Right ventricle myocardium superior (tissue), 1 donor: ENCODE measurements around the gene XXYLT1. TPM values are rescaled to one million over a fixed set of nuclear protein-coding genes. Genes with fewer than 3 reads are reported as not detected.
"Not testable (repeated sequence)": the region's sequence is repeated elsewhere in the genome, so short reads cannot be mapped to it uniquely, and the experiment has no call there.

Experiments used
- ATAC-seq: fragments of 200-7000 bp; cut with Tn5 transposase; one replicate; pipeline ENCODE4 v1.9.1; 2020; ENCODE audit warnings: mild to moderate bottlenecking; ENCODE audit not compliant: poor library complexity
- DNase-seq: peaks from one replicate; pipeline ENCODE4 v3.0.0-alpha.2; 2020
- intact Hi-C: fragments of 100-400 bp; cut with DNase I; formaldehyde crosslinking; loops from one replicate; pipeline ENCODE4 v1.11.2; 2022
- total RNA-seq: library from RNA; stranded (reverse); fragmentation: NEBNext Ultra II Directional; extraction: Animal tissue kit (Norgen Biotek cat#: 25700); gene quantifications from one replicate; pipeline ENCODE4 v1.2.1, GENCODE V29; 2021
- donor health status: DM: no; HTN: yes; CAD: no; lungs with severe emphysema.

The XXYLT1 gene
- total RNA-seq, 1 donor from 2014 or later: 2.6 TPM

DNA sequence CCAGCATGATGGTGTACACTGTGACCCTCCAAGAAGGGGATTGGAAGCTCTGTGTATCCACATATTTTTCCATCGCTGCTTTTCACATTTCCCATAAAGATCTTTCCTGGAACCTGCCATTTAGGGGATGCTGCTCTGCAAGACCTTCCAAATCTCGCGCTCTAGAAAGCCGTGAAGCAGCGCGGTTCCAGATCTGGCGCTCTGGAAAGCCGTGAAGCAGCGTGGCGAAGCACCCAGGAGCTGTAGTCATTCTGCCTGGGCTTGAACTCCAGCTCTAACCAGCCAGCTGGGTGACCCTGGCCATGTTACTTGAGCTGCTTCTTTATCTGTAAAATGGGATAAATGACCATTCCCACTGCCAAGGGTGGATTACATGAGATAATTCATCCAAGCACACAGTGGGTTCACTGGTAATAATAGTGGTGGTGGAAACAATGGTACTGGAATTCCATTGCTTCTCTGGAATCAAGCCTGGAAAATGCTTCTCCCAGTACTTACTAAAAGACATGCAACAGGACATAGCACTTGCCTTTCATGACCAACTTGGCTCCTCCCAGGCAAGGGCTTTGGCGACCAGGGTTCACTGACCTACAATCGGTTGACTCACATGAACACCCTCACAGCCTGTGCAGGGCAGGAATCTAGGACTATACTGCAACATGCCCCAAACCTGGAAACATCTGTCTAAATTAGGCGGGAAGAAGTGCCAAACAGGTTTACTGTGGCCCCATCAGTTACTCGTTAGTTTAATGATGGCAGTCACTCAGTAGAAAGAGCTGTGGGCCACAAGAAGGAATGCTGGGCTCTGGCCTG is 70.7 kb downstream of the XXYLT1 start:
- DNase-seq (no peak), ATAC-seq (no peak)
- intact Hi-C loops: no loop called here

DNA sequence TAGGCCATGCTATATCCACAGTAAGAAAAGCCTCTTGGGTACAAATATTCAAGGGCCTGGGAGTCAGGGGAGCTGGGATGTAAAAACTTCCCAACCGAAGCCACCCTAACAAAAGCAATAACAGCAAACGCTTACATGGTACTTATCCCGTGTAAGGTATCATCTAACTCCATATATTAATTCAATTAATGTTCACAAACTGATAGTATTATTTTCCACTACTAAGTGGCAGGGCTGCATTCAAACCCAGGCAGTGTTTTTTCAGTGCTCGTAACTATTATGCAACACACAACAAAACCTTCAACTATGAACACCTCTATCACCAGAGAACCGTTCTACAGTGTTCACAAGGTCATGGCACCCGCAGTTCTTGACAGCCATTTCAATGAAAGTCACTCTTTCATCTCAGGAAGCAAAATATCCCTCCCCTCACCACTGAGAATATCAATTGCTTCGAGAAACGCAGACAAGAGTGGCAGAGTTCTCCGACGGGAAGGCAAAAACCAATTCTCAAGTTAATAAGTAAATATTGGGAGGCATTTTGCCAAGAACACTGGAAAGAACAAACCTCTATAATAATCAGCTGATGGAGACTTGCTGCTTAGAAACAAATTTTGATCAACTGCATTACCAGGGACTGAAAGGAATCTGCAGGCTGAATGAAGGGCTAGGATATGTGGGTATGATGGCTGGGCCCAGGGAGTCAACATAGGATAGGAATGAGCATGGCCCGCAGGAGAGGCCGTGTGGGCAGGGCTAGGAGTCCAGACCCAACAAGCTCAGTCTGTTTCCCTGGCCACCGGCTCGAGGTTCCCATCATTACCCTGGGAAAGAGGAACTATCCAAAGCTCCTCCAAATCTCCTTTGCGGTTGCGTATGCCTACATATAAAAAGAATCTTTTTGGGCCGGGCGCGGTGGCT is 72.3 kb downstream of the XXYLT1 start:
- intact Hi-C loops: no loop called here
- no peak for DNase-seq

DNA sequence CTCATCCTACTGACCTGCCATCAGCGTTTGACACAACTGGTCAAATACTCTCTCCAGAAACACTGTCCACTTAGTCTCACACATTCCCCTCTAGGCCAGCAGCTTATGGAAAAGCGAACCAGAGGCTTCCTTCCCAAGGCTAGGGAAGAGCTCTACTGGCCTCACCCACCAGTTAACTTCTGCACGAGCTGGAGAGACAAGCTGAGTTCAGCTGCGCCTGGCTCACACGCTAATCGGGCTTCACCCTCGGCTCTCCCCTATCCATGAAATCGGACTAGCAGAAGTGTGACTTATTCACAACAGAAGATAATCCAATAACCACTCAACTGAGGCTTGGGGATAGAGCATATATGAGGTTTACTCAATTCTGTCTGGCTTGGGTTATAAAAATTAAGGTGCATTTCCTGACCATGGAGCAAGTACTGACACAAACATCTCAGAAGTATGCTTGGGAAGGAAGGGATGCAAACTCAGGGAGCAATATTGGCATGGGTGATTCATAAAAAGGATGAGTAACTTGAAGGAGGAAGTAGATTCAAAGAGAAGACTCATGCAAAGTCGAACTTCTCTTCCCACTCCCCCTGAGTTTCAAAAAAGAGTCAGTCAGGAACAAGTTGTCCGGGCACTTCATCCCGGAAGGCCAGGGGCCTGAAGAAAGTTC is 73.1 kb downstream of the XXYLT1 start:
- intact Hi-C loops: no loop called here
- no peak for ATAC-seq
- DNase-seq: no peak

More for the DNA sequence above, 72.3 kb downstream of the XXYLT1 start:
- ATAC-seq: no peak

DNA sequence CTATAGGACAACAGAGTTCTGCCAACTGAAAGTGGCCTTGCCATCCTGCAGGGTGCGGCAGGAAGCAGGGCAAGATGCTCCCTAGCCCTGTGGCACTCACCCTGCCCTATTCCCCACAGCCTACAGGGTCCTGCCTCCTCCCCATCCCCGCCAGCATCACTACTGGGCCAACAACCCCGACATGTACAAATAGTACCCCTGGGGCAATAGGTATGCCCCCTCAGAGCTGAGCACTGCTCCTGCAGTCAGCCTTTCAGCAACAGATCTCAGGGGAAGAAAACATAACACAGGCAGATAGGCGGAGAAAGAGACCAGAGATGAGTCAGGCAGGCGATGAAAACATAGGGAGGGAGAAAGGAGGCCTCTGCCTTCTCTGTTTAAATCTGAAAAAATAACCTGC is 74.7 kb downstream of the XXYLT1 start:
- intact Hi-C loops: no loop called here
- ATAC-seq (peak; percentile 51), DNase-seq (no peak)

DNA sequence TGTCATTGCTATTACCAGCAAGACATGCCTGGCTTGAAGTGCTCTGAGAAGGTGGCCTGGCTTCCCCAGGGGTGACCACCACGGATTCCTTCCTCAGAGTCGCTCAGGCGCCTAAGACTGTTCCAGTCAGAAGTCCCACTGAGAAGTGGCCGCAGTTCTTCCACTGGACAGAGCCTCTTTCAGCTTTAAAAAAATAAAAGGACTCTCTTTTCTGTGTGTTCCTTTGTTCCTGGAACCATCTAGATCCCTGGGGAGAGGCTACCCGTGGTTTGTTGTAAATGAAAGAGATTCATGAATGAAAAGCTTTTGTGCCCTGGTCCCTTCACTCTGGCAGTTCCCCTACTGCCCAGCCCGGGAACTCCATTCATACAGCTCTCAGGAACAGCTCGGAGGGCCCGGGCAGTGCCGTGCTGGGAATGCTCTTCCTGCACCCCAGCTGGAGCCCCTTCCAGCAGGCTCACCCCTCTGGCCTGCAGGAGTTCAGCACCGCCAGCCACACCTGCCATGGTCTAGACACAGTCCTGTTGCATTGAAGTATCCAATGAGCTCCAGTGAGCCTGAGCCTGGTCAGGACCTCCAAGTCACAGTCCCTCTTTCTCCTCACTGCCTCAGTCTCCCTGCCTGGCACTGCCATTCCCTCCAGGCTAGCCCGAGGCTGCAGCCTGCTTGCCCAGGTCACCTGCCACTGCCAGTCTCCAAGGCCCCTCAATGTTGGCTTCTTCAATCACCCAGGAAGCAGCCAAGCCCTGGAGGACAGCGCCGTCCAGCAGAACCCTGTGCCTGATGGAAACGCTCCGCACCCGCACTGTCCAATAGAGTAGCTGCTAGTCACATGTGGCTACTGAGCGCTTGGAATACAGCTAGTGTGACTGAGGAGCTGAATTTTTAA is 75.4 kb downstream of the XXYLT1 start:
- DNase-seq (no peak), ATAC-seq (peak; percentile 12)
- intact Hi-C loops: no loop called here

DNA sequence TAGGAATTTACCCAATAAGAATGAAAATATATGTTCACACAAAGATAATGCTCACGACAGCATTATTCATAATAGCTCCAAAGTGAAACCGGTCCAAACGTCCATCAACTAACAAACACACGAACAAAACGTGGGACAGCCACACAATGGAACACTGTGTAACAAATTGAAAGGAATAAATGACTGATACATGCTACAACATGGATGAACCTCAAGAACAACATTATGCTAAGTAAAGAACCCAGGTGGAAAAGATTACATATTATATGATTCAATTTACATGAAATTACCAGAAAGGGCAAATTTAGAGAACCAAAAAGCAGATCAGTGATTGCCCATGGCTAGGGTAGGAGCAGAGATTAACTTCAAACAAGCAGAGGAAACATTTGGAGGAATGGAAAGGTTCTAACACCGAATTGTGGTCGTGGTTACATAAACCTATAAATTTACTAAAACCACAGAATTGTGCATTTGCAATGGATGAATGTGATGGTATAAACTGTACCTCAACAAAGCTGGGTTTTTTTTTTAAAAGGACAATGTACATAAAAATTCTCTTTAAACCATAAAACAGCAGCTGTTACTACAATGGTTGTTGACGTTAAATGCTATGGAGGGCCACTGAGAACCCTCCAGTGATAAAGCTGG is 76.3 kb downstream of the XXYLT1 start:
- intact Hi-C loops: no loop called here
- DNase-seq (no peak), ATAC-seq (no peak)

DNA sequence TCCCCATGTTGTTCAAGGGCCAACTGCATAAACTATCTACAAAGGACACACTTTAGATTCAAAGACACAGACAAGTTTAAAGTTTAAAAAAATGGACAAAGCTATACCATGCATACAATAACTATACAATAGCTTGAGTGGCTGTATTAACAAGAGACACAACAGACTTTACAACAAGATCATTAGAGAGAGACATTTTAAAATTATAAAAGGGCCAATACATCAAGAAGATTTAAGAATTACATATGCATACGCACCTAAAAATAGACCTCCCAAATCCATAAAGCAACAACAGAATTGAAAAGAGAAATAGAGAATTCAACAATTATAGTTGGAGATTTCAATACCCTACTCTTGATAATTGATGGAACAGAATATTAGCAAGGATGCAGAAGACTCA is 79.4 kb downstream of the XXYLT1 start:
- ATAC-seq (no peak), DNase-seq (no peak)
- intact Hi-C loops: no loop called here

DNA sequence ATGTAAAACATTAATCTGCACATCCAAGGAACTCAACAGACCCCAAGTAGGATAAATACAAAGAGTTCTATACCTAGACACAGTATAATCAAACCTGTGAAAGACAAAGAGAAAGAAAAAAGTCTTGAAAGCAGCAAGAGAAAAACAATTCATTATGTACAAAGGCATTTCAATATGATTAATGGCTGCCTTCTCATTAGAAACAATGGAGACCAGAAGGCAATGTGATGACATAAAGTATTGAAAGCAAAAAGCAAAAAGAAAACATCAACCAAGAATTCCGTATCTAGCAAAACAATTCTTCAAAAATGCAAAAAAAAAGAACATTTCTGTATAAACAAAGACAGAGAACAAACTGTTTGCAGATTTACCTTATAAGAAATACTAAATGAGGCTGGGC is 81.1 kb downstream of the XXYLT1 start:
- DNase-seq (no peak), ATAC-seq (no peak)
- intact Hi-C loops: no loop called here

DNA sequence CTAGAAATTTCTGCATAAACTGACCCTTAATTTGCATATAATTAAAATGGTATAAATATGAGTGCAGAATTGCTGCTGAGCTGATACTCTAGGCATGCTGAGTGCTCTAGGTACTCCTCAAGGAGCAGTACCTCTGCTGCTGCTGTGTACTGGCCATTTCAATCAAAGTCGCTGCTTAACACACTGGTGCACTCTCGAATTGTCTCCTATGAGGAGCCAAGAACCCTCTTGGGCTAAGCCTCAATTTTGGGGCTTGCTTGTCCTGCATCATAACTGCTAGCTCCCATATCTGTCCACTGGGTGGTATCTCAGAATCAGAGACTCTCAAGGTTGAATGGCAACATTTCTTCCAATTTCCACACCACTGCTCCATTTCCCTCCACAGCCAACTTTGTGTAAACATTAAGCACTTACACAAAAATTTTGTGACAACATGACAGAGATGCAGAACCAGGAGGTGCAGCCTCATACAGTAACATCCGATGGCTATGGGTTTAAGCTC is 82.5 kb downstream of the XXYLT1 start:
- no peak for ATAC-seq
- no peak for DNase-seq
- intact Hi-C loops: no loop called here

DNA sequence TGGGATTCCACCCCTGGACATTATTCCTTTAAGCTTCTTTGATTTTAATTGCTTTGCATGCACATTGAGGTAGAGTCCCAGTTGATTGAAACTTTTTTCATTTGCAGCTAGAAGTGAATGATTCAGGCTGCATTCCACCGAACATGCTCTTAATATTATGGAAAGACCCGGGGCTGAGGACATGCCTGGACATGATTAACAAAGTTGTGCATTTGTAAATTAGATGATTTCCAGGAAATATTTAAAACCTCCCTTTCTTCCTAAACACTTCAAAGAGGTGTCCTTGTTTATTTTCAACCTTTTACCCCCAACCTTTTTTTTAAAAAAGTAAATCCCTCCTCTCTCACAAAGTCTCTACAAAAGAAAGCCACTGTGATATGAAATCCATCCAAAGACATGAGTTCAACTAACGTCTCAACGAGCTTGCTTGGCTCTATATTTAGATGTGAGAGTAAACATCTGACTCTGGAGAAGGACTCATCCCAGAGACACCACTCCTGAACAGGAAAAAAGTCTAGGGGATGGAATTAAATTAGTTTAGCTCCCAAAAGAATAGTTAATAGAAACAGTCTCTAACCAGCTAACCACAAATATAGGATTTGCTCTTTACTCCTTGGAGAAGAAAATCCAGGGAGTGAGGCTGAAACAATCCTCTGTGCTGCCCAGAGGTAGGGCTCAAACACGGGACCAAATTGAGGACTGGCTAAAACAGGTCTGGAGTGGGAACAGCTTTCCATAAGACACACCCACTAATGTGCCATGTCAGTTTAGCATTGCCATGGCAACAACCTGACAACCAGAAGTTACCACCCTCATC is 83.1 kb downstream of the XXYLT1 start:
- no peak for DNase-seq
- intact Hi-C loops: no loop called here
- no peak for ATAC-seq

DNA sequence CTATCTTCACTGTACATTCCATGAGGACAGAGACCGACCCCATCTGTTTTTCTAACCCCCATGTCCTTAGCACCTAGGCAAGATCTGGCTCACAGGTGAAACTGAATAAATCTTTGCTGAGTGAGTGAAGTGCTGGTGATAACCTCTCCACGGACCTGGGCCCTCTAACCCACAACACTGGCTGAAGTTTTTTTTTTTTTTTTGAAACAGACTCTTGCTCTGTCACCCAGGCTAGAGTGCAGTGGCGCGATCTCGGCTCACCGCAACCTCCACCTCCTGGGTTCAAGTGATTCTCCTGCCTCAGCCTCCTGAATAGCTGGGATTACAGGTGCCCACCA is 84.3 kb downstream of the XXYLT1 start:
- ATAC-seq: not testable (repeated sequence)

DNA sequence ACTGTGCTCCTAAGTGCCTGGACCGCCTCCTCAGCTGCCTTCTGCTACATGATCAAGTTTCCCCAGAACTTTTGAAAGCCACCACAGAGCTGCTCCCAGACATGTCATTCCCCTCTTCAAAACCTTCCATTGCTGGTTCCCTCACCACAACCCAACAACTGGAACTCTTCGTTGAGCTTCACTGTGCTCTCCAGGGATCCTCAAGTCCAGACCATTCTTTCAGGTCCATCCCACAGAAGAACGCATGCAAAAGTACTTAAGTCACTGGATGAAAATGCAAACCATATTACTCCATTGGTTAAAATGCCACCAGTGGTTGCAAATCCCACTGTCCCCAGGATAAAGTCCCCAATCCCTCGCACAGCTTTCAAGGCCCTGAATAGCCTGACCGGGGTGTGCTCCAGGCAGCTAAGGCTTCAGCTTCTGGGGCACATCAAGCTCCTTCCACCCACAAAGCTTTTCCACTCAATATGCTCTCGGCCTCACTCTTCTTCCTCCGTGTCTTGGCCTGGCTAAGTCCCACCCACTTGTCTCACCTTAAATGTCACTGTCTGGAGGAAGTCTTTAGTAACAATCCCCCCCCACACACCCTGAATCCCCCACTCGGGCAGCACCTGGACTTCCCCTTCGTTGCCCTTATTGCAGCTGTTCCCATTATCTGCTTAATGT is 84.8 kb downstream of the XXYLT1 start:
- intact Hi-C loops: no loop called here
- no peak for ATAC-seq

More for the DNA sequence above, 84.3 kb downstream of the XXYLT1 start:
- DNase-seq, intact Hi-C loops: not testable (repeated sequence)

DNA sequence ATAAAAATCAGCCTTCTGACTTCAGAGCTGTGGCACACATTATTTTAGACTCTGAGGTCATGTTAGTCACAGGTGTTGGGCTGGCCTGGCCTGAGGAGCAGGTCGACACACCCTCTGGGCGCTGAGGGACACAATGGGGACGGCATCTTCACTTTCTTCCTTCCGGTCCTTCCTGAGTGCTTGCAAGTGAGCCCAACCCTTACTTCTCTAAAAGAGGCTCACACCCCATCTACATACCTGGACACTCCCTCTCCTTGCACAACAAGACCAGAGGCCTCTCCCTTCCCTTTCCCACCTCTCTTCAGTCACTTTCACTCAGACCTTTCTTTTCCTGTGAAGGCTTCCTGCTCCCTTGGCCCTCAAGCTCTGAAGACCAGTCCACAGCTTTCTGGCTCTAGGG is 85.4 kb downstream of the XXYLT1 start:
- intact Hi-C loops: no loop called here
- no peak for ATAC-seq
- DNase-seq: no peak

More for the DNA sequence above, 84.8 kb downstream of the XXYLT1 start:
- no peak for DNase-seq

DNA sequence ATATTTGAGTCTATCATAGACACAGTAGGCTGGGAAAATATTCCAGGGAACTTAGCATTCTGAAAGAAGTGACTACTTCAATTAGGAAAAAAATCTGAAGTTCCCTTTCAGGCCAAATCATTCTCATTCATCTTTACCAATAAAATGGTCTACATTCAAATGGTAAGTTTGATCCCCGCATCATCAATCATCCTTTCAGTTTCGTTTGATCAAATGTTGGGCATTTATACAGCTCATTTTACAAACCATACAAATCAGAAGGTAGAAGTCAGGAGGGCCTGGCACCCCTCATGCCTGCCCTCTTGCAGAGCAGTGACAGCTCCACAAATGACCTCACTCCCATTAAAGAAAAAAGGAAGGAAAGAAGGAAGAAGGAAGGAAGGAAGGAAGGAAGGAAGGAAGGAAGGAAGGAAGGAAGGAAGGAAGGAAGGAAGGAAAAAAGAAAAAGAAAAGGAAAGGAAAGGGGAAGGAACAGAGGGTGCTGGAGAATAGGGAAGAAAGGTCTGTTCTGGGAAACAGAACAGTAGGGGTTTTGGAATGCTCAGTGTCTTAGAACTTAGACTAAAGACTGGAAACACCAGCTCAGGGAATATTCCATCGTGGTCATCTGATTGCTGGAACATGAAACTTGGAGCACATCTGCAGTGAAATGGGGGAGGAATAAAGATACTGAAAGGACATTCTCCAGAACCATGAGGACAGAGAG is 86.1 kb downstream of the XXYLT1 start:
- intact Hi-C loops: no loop called here
- no peak for ATAC-seq
- DNase-seq: no peak

DNA sequence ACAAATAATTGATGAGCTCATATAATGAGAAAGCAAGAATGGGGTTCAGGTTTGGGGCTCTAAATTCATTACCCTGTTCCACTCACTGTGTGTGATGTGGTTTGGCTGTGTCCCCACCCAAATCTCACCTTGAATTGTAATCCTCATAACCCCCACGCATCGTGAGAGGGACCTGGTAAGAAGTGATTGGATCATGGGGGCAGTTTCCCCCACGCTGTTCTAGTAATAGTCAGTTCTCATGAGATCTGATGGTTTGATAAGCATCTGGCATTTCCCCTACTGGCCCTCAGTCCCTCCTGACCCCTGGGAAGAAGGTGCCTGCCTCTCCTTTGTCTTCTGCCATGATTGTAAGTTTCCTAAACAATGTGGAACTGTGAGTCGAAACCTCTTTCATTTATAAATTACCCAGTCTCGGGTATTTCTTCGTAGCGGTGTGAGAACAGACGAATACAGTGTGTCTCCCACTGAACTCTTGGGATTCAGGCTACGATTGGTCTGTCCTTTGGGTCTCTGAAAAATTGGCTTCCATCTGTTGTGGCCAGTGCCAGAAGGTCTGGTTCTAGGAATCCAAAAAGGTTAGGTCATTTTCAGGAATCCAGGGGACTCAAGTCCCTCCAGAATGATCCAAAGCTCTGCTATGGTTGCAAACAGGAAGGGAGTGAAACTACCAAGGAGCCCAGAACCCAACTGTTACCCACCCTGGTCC is 87.7 kb downstream of the XXYLT1 start:
- ATAC-seq: peak; percentile 26
- intact Hi-C loops: no loop called here
- no peak for DNase-seq
